H9 (cell line): ENCODE data around the gene KCNAB1. TPM values are rescaled to one million over a fixed set of nuclear protein-coding genes. Genes with fewer than 3 reads are reported as not detected.
"Not testable (repeated sequence)": the region's sequence is repeated elsewhere in the genome, so short reads cannot be mapped to it uniquely, and the experiment has no call there.

Source experiments
- DNase-seq: peaks from one replicate; pipeline ENCODE4 v3.0.0-alpha.2; 2017
- H2AFZ ChIP-seq: one replicate; pipeline ENCODE4 v1.6.1; 2013; ENCODE audit warnings: mild to moderate bottlenecking, low read length, control low read depth, moderate library complexity
- H2AK5ac ChIP-seq: 2 replicates; pipeline ENCODE4 v1.6.1; 2013; ENCODE audit warnings: low read length, control low read depth, mixed read lengths; ENCODE audit not compliant: insufficient read length
- H2BK120ac ChIP-seq: one replicate; pipeline ENCODE4 v1.6.1; 2013; ENCODE audit warnings: low read depth, mild to moderate bottlenecking, low read length, control low read depth, inconsistent platforms; ENCODE audit not compliant: poor library complexity, severe bottlenecking
- H2BK12ac ChIP-seq: 2 replicates; pipeline ENCODE4 v1.6.1; 2013; ENCODE audit warnings: low read length, control low read depth, mixed read lengths, low read depth; ENCODE audit not compliant: insufficient read length
- H2BK15ac ChIP-seq: 2 replicates; pipeline ENCODE4 v1.6.1; 2013; ENCODE audit warnings: low read depth, low read length, control low read depth
- H2BK20ac ChIP-seq: one replicate; pipeline ENCODE4 v1.6.1; 2013; ENCODE audit warnings: low read depth, mild to moderate bottlenecking, low read length, control low read depth, inconsistent platforms; ENCODE audit not compliant: poor library complexity, severe bottlenecking
- H2BK5ac ChIP-seq: 2 replicates; pipeline ENCODE4 v1.6.1; 2013; ENCODE audit warnings: low read length, control low read depth, mixed read lengths; ENCODE audit not compliant: insufficient read length
- H3K14ac ChIP-seq: 2 replicates; pipeline ENCODE4 v1.6.1; 2013; ENCODE audit warnings: low read length, control low read depth; ENCODE audit not compliant: insufficient read depth
- H3K18ac ChIP-seq: 2 replicates; pipeline ENCODE4 v1.6.1; 2013; ENCODE audit warnings: low read depth, mild to moderate bottlenecking, mixed read lengths, low read length, control low read depth; ENCODE audit not compliant: insufficient read length
- H3K23ac ChIP-seq: 2 replicates; pipeline ENCODE4 v1.6.1; 2013; ENCODE audit warnings: low read length, control low read depth, mixed read lengths, low read depth; ENCODE audit not compliant: insufficient read length
- H3K23me2 ChIP-seq: 2 replicates; pipeline ENCODE4 v1.6.1; 2013; ENCODE audit warnings: low read depth, mild to moderate bottlenecking, mixed read lengths, low read length, control low read depth; ENCODE audit not compliant: insufficient read length, poor library complexity, severe bottlenecking
- H3K27ac ChIP-seq: 2 replicates; pipeline ENCODE4 v1.5.1; 2013; ENCODE audit warnings: low read length, control low read depth, mixed read lengths, low read depth; ENCODE audit not compliant: insufficient read length
- H3K27me3 ChIP-seq: 2 replicates; pipeline ENCODE4 v1.6.1; 2013; ENCODE audit warnings: low read length, control low read depth, inconsistent platforms; ENCODE audit not compliant: insufficient read depth
- H3K4ac ChIP-seq: 2 replicates; pipeline ENCODE4 v1.6.1; 2013; ENCODE audit warnings: low read depth, mild to moderate bottlenecking, control low read depth, inconsistent platforms, low read length, moderate library complexity
- H3K4me1 ChIP-seq: 2 replicates; pipeline ENCODE4 v1.6.1; 2013; ENCODE audit warnings: low read length, control low read depth, inconsistent platforms; ENCODE audit not compliant: insufficient read depth
- H3K4me2 ChIP-seq: 2 replicates; pipeline ENCODE4 v1.6.1; 2013; ENCODE audit warnings: low read length, control low read depth, mixed read lengths; ENCODE audit not compliant: insufficient read length, insufficient read depth
- H3K56ac ChIP-seq: 2 replicates; pipeline ENCODE4 v1.6.1; 2013; ENCODE audit warnings: low read depth, mild to moderate bottlenecking, mixed read lengths, low read length, control low read depth; ENCODE audit not compliant: insufficient read length
- H3K79me1 ChIP-seq: 2 replicates; pipeline ENCODE4 v1.6.1; 2013; ENCODE audit warnings: low read depth, mild to moderate bottlenecking, moderate library complexity, low read length, control low read depth, inconsistent platforms; ENCODE audit not compliant: insufficient read depth, poor library complexity, severe bottlenecking
- H3K79me2 ChIP-seq: 2 replicates; pipeline ENCODE4 v1.6.1; 2013; ENCODE audit warnings: low read length, control low read depth, inconsistent platforms; ENCODE audit not compliant: insufficient read depth
- H3K9ac ChIP-seq: 2 replicates; pipeline ENCODE4 v1.6.1; 2013; ENCODE audit warnings: low read length, control low read depth, mixed read lengths; ENCODE audit not compliant: insufficient read length; ENCODE audit errors: extremely low read depth
- H3K9me3 ChIP-seq: one replicate; pipeline ENCODE4 v1.6.1; 2013; ENCODE audit warnings: low read depth, low read length, inconsistent platforms; ENCODE audit not compliant: control insufficient read depth
- H3T11ph ChIP-seq: one replicate; pipeline ENCODE4 v1.6.1; 2013; ENCODE audit warnings: mild to moderate bottlenecking, low read length, control low read depth, inconsistent platforms
- H4K20me1 ChIP-seq: one replicate; pipeline ENCODE4 v1.6.1; 2013; ENCODE audit not compliant: control insufficient read depth, insufficient read length, insufficient read depth
- H4K5ac ChIP-seq: 2 replicates; pipeline ENCODE4 v1.6.1; 2013; ENCODE audit warnings: low read depth, mild to moderate bottlenecking, mixed read lengths, low read length, control low read depth; ENCODE audit not compliant: insufficient read length
- H4K8ac ChIP-seq: replicated peaks from 2 replicates; pipeline ENCODE4 v1.6.1; 2013; ENCODE audit warnings: low read length, control low read depth, mixed read lengths, low read depth; ENCODE audit not compliant: insufficient read length
- H4K91ac ChIP-seq: 2 replicates; pipeline ENCODE4 v1.6.1; 2013; ENCODE audit warnings: low read depth, mild to moderate bottlenecking, moderate library complexity, mixed read lengths, low read length, control low read depth; ENCODE audit not compliant: insufficient read length
- H3K27ac Mint-ChIP-seq, 3 experiments: 2 replicates in 2 of 3; 3 replicates in 1 of 3; pipeline ENCODE4 v1.8.0; 2020 to 2021; ENCODE audit warnings: mixed read lengths in 3 of 3, mild to moderate bottlenecking in 1 of 3, moderate library complexity in 1 of 3
- H3K27me3 Mint-ChIP-seq: 2 replicates; pipeline ENCODE4 v1.8.0; 2021; ENCODE audit warnings: low read depth, mild to moderate bottlenecking, moderate library complexity, mixed read lengths
- H3K36me3 Mint-ChIP-seq, 3 experiments: 2 replicates in 2 of 3; 3 replicates in 1 of 3; pipeline ENCODE4 v1.8.0; 2020 to 2021; ENCODE audit warnings: low read depth in 3 of 3, mixed read lengths in 3 of 3; ENCODE audit not compliant: insufficient read depth in 1 of 3
- H3K4me1 Mint-ChIP-seq, 2 experiments: 2 replicates each; pipeline ENCODE4 v1.8.0; 2020; ENCODE audit warnings: mixed read lengths in 2 of 2
- H3K4me3 Mint-ChIP-seq, 2 experiments: 2 replicates in 1 of 2; 3 replicates in 1 of 2; pipeline ENCODE4 v1.8.0; 2020 to 2021; ENCODE audit warnings: mild to moderate bottlenecking in 2 of 2, mixed read lengths in 2 of 2, moderate library complexity in 1 of 2
- H3K9me3 Mint-ChIP-seq, 2 experiments: 2 replicates in 1 of 2; 3 replicates in 1 of 2; pipeline ENCODE4 v1.8.0; 2020; ENCODE audit warnings: mild to moderate bottlenecking in 2 of 2, mixed read lengths in 2 of 2, moderate library complexity in 1 of 2
- CTCF ChIP-seq: fragments of 200-600 bp; sonication (generic); conservative IDR thresholded peaks from 3 replicates; pipeline ENCODE4 v1.8.0; 2021; ENCODE audit warnings: antibody characterized with exemption, mild to moderate bottlenecking
- WGBS: extraction: QIAGEN DNeasy Blood & Tissue Kit; methylation state at CpG from one replicate; pipeline ENCODE4 v1.1.7; 2013; ENCODE audit warnings: missing lambda C conversion rate, low lambda C conversion rate, mixed read lengths; ENCODE audit not compliant: insufficient read length; ENCODE audit errors: extremely low coverage; 5-methylcytosine and 5-hydroxymethylcytosine counted together
- total RNA-seq: library from RNA; stranded (reverse); gene quantifications from 2 replicates; pipeline ENCODE4 v1.2.1, GENCODE V29; 2021

KCNAB1 gene
- total RNA-seq, 1 experiment from 2014 or later: 3.7 TPM

GRCh38 chr3:156561533-156561932, 441.2 kb downstream of the KCNAB1 start:
- H2BK12ac ChIP-seq: no peak overlapping the region
- no peak overlapping the region for H2BK15ac ChIP-seq
- H3K9ac ChIP-seq: no peak overlapping the region
- H3K4me2 ChIP-seq: no peak overlapping the region
- DNase-seq: no peak
- H2BK120ac ChIP-seq: no peak overlapping the region
- no peaks in the 10 kb centered on the region for H3K23me2 ChIP-seq
- no peaks in the 10 kb centered on the region for H3K79me2 ChIP-seq
- no peak overlapping the region for H3K56ac ChIP-seq
- H3T11ph ChIP-seq: no peak overlapping the region
- H3K4me1 ChIP-seq: no peaks in the 10 kb centered on the region
- H2AFZ ChIP-seq: no peak overlapping the region
- Mint-ChIP-seq H3K9me3 (no peaks in the 10 kb centered on the region), H3K4me3 (no peak overlapping the region), H3K4me1 (peaks cover 4 to 9% of the 10 kb centered on the region in 2 experiments; a peak in 3 of 4 replicates), H3K27ac (no peak overlapping the region), H3K36me3 (no peaks in the 10 kb centered on the region), H3K27me3 (peaks cover 5% of the 10 kb centered on the region)
- no peak overlapping the region for H3K23ac ChIP-seq
- no peaks in the 10 kb centered on the region for H3K27me3 ChIP-seq
- no peak overlapping the region for H4K8ac ChIP-seq
- H3K4ac ChIP-seq: no peak overlapping the region
- TF ChIP-seq CTCF: no peak
- no CpG with 5 or more reads among the region's 2 CpGs for WGBS
- H4K20me1 ChIP-seq: no peaks in the 10 kb centered on the region
- no peak overlapping the region for H3K14ac ChIP-seq
- H2BK20ac ChIP-seq: no peak overlapping the region
- no peak overlapping the region for H3K18ac ChIP-seq
- H3K9me3 ChIP-seq: no peaks in the 10 kb centered on the region
- no peak overlapping the region for H2BK5ac ChIP-seq
- no peak overlapping the region for H2AK5ac ChIP-seq
- H4K91ac ChIP-seq: no peak overlapping the region
- H4K5ac ChIP-seq: no peak overlapping the region
- no peaks in the 10 kb centered on the region for H3K79me1 ChIP-seq
- no peak overlapping the region for H3K27ac ChIP-seq

- not testable (repeated sequence) for H3K23ac ChIP-seq, H3K9me3 Mint-ChIP-seq, H4K20me1 ChIP-seq, H3K27ac Mint-ChIP-seq, H2BK15ac ChIP-seq, H2BK20ac ChIP-seq, H3K27me3 ChIP-seq, H3K23me2 ChIP-seq, H3K36me3 Mint-ChIP-seq, H3K4me1 ChIP-seq, H4K8ac ChIP-seq, H3K9ac ChIP-seq, H3T11ph ChIP-seq, DNase-seq, H3K9me3 ChIP-seq, H3K4me3 Mint-ChIP-seq, H3K18ac ChIP-seq, H2AFZ ChIP-seq, H3K56ac ChIP-seq, H3K79me2 ChIP-seq, H3K14ac ChIP-seq, H2BK120ac ChIP-seq, H4K91ac ChIP-seq, H4K5ac ChIP-seq, H3K4ac ChIP-seq, H3K79me1 ChIP-seq, H3K27me3 Mint-ChIP-seq, H3K4me1 Mint-ChIP-seq, H3K27ac ChIP-seq, H3K4me2 ChIP-seq, H2AK5ac ChIP-seq, H2BK5ac ChIP-seq, H2BK12ac ChIP-seq
- no CpG with 5 or more reads among the region's 8 CpGs for WGBS
Measured at GRCh38 chr3:156562486-156562885, 442.1 kb downstream of the KCNAB1 start.
